Measurements from ENCODE around the gene ANKFY1. TPM values are rescaled to one million over a fixed set of nuclear protein-coding genes. Genes with fewer than 3 reads are reported as not detected.
"Not testable (repeated sequence)": the region's sequence is repeated elsewhere in the genome, so short reads cannot be mapped to it uniquely, and the experiment has no call there.

The ANKFY1 gene
- total RNA-seq, 1 donor from 2014 or later = 53.8 TPM

GRCh38 chr17:4204190-4204589 lies 59.6 kb downstream of the ANKFY1 start:
- intact Hi-C loops (cut with micrococcal nuclease) = no loop called here
- peaks cover 45% of the 10 kb centered on the region for H3K36me3 Mint-ChIP-seq (ENCODE audit: low read depth)
- H3K27ac Mint-ChIP-seq = no peak overlapping the region

GRCh38 chr17:4201226-4201625 lies 62.6 kb downstream of the ANKFY1 start:
- intact Hi-C loops (cut with micrococcal nuclease) = no loop called here
- no peaks in the 10 kb centered on the region for H3K27me3 Mint-ChIP-seq (ENCODE audit: insufficient read depth)
- DNase-seq (ENCODE audit: low spot score) = no peak
- H3K4me1 Mint-ChIP-seq (ENCODE audit: low read depth) = peaks cover 7% of the 10 kb centered on the region
- no peak overlapping the region for H3K4me3 Mint-ChIP-seq
- H3K9me3 Mint-ChIP-seq = no peaks in the 10 kb centered on the region
- H3K27ac Mint-ChIP-seq = peak overlapping the region; percentile 4
- H3K36me3 Mint-ChIP-seq (ENCODE audit: low read depth) = peaks cover 39% of the 10 kb centered on the region

More at GRCh38 chr17:4204190-4204589, 59.6 kb downstream of the ANKFY1 start:
- H3K27me3 Mint-ChIP-seq (ENCODE audit: insufficient read depth) = no peaks in the 10 kb centered on the region
- no peak overlapping the region for H3K4me3 Mint-ChIP-seq
- no peaks in the 10 kb centered on the region for H3K9me3 Mint-ChIP-seq
- H3K4me1 Mint-ChIP-seq (ENCODE audit: low read depth) = peaks cover 21% of the 10 kb centered on the region
- no peak for DNase-seq (ENCODE audit: low spot score)

GRCh38 chr17:4199818-4200402 lies 63.9 kb downstream of the ANKFY1 start:
- Mint-ChIP-seq H3K36me3 (ENCODE audit: low read depth) (peaks cover 41% of the 10 kb centered on the region), H3K4me1 (ENCODE audit: low read depth) (peaks cover 17% of the 10 kb centered on the region), H3K4me3 (no peak overlapping the region), H3K27me3 (ENCODE audit: insufficient read depth) (no peaks in the 10 kb centered on the region), H3K27ac (no peak overlapping the region), H3K9me3 (no peaks in the 10 kb centered on the region)
- DNase-seq (ENCODE audit: low spot score) = no peak
- intact Hi-C loops (cut with micrococcal nuclease) = loop anchor here (1.0 kb wide), 1 partner anchor 213 kb away; no protein-coding TSS in a partner anchor

GRCh38 chr17:4198995-4199394 lies 64.8 kb downstream of the ANKFY1 start:
- Mint-ChIP-seq H3K36me3 (ENCODE audit: low read depth) (peaks cover 37% of the 10 kb centered on the region), H3K27me3 (ENCODE audit: insufficient read depth) (no peaks in the 10 kb centered on the region), H3K27ac (no peak overlapping the region), H3K4me1 (ENCODE audit: low read depth) (peaks cover 12% of the 10 kb centered on the region), H3K9me3 (no peaks in the 10 kb centered on the region), H3K4me3 (no peak overlapping the region)
- intact Hi-C loops (cut with micrococcal nuclease) = loop anchor here (1.0 kb wide), 1 partner anchor 214 kb away; no protein-coding TSS in a partner anchor
- DNase-seq (ENCODE audit: low spot score) = no peak

GRCh38 chr17:4195306-4195705 lies 68.5 kb downstream of the ANKFY1 start:
- Mint-ChIP-seq H3K36me3 (ENCODE audit: low read depth) (peaks cover 23% of the 10 kb centered on the region), H3K27ac (no peak overlapping the region)

GRCh38 chr17:4194796-4195195 lies 69.0 kb downstream of the ANKFY1 start:
- intact Hi-C loops (cut with micrococcal nuclease) = no loop called here
- Mint-ChIP-seq H3K4me1 (ENCODE audit: low read depth) (peaks cover 12% of the 10 kb centered on the region), H3K9me3 (no peaks in the 10 kb centered on the region), H3K27ac (no peak overlapping the region), H3K27me3 (ENCODE audit: insufficient read depth) (no peaks in the 10 kb centered on the region), H3K4me3 (no peak overlapping the region), H3K36me3 (ENCODE audit: low read depth) (peaks cover 23% of the 10 kb centered on the region)
- DNase-seq (ENCODE audit: low spot score) = no peak

More at GRCh38 chr17:4195306-4195705, 68.5 kb downstream of the ANKFY1 start:
- intact Hi-C loops (cut with micrococcal nuclease) = no loop called here
- Mint-ChIP-seq H3K4me3 (no peak overlapping the region), H3K27me3 (ENCODE audit: insufficient read depth) (no peaks in the 10 kb centered on the region), H3K9me3 (no peaks in the 10 kb centered on the region), H3K4me1 (ENCODE audit: low read depth) (peaks cover 12% of the 10 kb centered on the region)
- DNase-seq (ENCODE audit: low spot score) = no peak

- peaks cover 30% of the 10 kb centered on the region for H3K36me3 Mint-ChIP-seq (ENCODE audit: low read depth)
- H3K27me3 Mint-ChIP-seq (ENCODE audit: insufficient read depth); H3K9me3 Mint-ChIP-seq; DNase-seq (ENCODE audit: low spot score); H3K4me3 Mint-ChIP-seq; H3K27ac Mint-ChIP-seq; intact Hi-C loops (cut with micrococcal nuclease): not testable (repeated sequence)
- peaks cover 14% of the 10 kb centered on the region for H3K4me1 Mint-ChIP-seq (ENCODE audit: low read depth)
These were observed 73.0 kb downstream of the ANKFY1 start for GRCh38 chr17:4190791-4191190.

GRCh38 chr17:4189280-4189679 lies 74.5 kb downstream of the ANKFY1 start:
- H3K27me3 Mint-ChIP-seq (ENCODE audit: insufficient read depth) = no peaks in the 10 kb centered on the region
- H3K4me1 Mint-ChIP-seq (ENCODE audit: low read depth) = peaks cover 8% of the 10 kb centered on the region
- no peak for DNase-seq (ENCODE audit: low spot score)
- intact Hi-C loops (cut with micrococcal nuclease) = no loop called here
- no peaks in the 10 kb centered on the region for H3K9me3 Mint-ChIP-seq
- no peak overlapping the region for H3K27ac Mint-ChIP-seq
- H3K36me3 Mint-ChIP-seq (ENCODE audit: low read depth) = peaks cover 21% of the 10 kb centered on the region
- no peak overlapping the region for H3K4me3 Mint-ChIP-seq

GRCh38 chr17:4188076-4188475 lies 75.7 kb downstream of the ANKFY1 start:
- Mint-ChIP-seq H3K36me3 (ENCODE audit: low read depth) (peaks cover 32% of the 10 kb centered on the region), H3K27ac (no peak overlapping the region), H3K4me1 (ENCODE audit: low read depth) (peaks cover 8% of the 10 kb centered on the region), H3K4me3 (no peak overlapping the region), H3K27me3 (ENCODE audit: insufficient read depth) (no peaks in the 10 kb centered on the region), H3K9me3 (no peaks in the 10 kb centered on the region)
- DNase-seq (ENCODE audit: low spot score) = no peak
- intact Hi-C loops (cut with micrococcal nuclease) = no loop called here

GRCh38 chr17:4187076-4187475 lies 76.7 kb downstream of the ANKFY1 start:
- Mint-ChIP-seq H3K9me3 (no peaks in the 10 kb centered on the region), H3K27ac (peak overlapping the region; percentile 34), H3K4me3 (no peak overlapping the region), H3K36me3 (ENCODE audit: low read depth) (peaks cover 36% of the 10 kb centered on the region), H3K4me1 (ENCODE audit: low read depth) (peaks cover 8% of the 10 kb centered on the region), H3K27me3 (ENCODE audit: insufficient read depth) (no peaks in the 10 kb centered on the region)
- intact Hi-C loops (cut with micrococcal nuclease) = no loop called here
- DNase-seq (ENCODE audit: low spot score) = no peak

- Mint-ChIP-seq H3K4me1 (ENCODE audit: low read depth) (peaks cover 8% of the 10 kb centered on the region), H3K4me3 (no peak overlapping the region), H3K27me3 (ENCODE audit: insufficient read depth) (no peaks in the 10 kb centered on the region), H3K9me3 (no peaks in the 10 kb centered on the region), H3K27ac (no peak overlapping the region), H3K36me3 (ENCODE audit: low read depth) (peaks cover 38% of the 10 kb centered on the region)
- intact Hi-C loops (cut with micrococcal nuclease) = no loop called here
- no peak for DNase-seq (ENCODE audit: low spot score)
These were observed 77.4 kb downstream of the ANKFY1 start for GRCh38 chr17:4186357-4186881.

GRCh38 chr17:4185656-4186055 lies 78.1 kb downstream of the ANKFY1 start:
- H3K27me3 Mint-ChIP-seq (ENCODE audit: insufficient read depth) = no peaks in the 10 kb centered on the region
- H3K4me1 Mint-ChIP-seq (ENCODE audit: low read depth) = peaks cover 8% of the 10 kb centered on the region
- H3K36me3 Mint-ChIP-seq (ENCODE audit: low read depth) = peaks cover 44% of the 10 kb centered on the region
- no peak overlapping the region for H3K4me3 Mint-ChIP-seq
- no peak for DNase-seq (ENCODE audit: low spot score)
- H3K27ac Mint-ChIP-seq = no peak overlapping the region
- intact Hi-C loops (cut with micrococcal nuclease) = no loop called here
- no peaks in the 10 kb centered on the region for H3K9me3 Mint-ChIP-seq

GRCh38 chr17:4184811-4185210 lies 79.0 kb downstream of the ANKFY1 start:
- Mint-ChIP-seq H3K27me3 (ENCODE audit: insufficient read depth) (no peaks in the 10 kb centered on the region), H3K9me3 (no peaks in the 10 kb centered on the region), H3K4me1 (ENCODE audit: low read depth) (peaks cover 8% of the 10 kb centered on the region), H3K4me3 (no peak overlapping the region), H3K36me3 (ENCODE audit: low read depth) (peaks cover 47% of the 10 kb centered on the region), H3K27ac (no peak overlapping the region)
- intact Hi-C loops (cut with micrococcal nuclease) = no loop called here
- DNase-seq (ENCODE audit: low spot score) = no peak
